HCT116 (cell line): ENCODE results near the gene POLR1A.

ENCODE experiments used
- CTCF ChIP-seq, 3 experiments: fragments of 200-600 bp in 1 of 3; sonication (generic) in 1 of 3; IDR thresholded peaks in 2 of 3; conservative IDR thresholded peaks in 1 of 3; 2 replicates each; pipeline ENCODE4 v1.5.1; 2012 to 2017; ENCODE audit warnings: low read depth in 2 of 3, low read length in 2 of 3, antibody characterized with exemption in 1 of 3, borderline replicate concordance in 1 of 3, control low read depth in 1 of 3, mild to moderate bottlenecking in 1 of 3, mixed read lengths in 1 of 3, mixed run types in 1 of 3, moderate library complexity in 1 of 3; ENCODE audit not compliant: insufficient read depth in 1 of 3
- EZH2 ChIP-seq: fragments of 200-600 bp; sonication (generic); IDR thresholded peaks from 2 replicates; pipeline ENCODE4 v1.6.1; 2017; ENCODE audit warnings: antibody characterized with exemption, mixed run types
- FOSL1 ChIP-seq: IDR thresholded peaks from 2 replicates; pipeline ENCODE4 v1.6.1; 2012; ENCODE audit warnings: low read depth
- JUND ChIP-seq: IDR thresholded peaks from 2 replicates; pipeline ENCODE4 v1.6.1; 2012
- POLR2A ChIP-seq: IDR thresholded peaks from 2 replicates; pipeline ENCODE4 v1.7.0; 2011; ENCODE audit warnings: borderline replicate concordance; ENCODE audit not compliant: insufficient read depth, insufficient read length; ENCODE audit errors: extremely low read depth
- SP1 ChIP-seq: IDR thresholded peaks from 2 replicates; pipeline ENCODE4 v1.6.1; 2012; ENCODE audit warnings: low read depth
- SRF ChIP-seq: IDR thresholded peaks from 2 replicates; pipeline ENCODE4 v1.6.1; 2012; ENCODE audit warnings: low read depth
- TF ChIP-seq, protein P1 (sequence below): IDR thresholded peaks from 2 replicates; pipeline ENCODE4 v1.6.1; 2011; ENCODE audit warnings: mild to moderate bottlenecking, low read length, moderate library complexity; ENCODE audit not compliant: insufficient replicate concordance; ENCODE audit errors: extremely low read depth

DNA sequence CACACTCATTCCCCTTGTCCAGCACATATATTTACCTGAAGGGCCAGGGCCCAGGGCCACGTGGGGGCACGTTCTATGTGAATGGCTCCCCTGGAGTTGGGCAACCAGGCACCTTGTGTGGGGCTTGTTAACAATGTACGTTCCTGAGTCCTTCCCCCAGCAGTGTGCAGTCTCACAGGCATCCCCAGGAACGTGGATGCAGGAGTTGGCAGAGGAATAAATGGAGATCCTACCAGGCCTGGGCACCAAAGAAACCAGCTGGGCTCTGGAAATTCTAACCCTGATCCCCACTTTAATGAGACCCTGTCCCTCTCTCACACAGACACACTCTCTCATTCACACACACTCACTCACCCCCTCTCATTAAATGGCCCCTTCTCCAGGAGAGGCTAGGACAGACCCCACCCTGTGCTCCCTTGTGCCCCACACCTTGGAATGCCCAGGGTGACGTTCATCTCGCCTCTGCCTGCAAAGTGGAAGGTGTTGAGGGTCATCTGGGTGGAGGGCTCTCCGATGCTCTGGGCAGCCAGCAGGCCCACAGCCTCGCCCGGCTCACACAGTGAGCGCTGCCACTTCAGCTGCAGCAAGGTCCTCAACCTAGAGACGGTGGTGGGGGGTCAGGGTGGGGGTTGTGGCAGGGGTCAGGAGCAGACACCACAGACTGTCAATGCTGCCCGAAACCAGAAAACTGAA is 65.6 kb downstream of the POLR1A start:
- TF ChIP-seq CTCF (IDR thresholded peaks at IDR 0.05 in 2 of 3, conservative IDR thresholded peaks at IDR 0.05 in 1 of 3; ENCODE audit: borderline replicate concordance in 1 of 3, insufficient read depth in 1 of 3, low read depth in 2 of 3, low read length in 2 of 3) (no peak), SRF (no peak), EZH2 (no peak), FOSL1 (no peak), SP1 (no peak), POLR2A (no peak), JUND (no peak)
- TF ChIP-seq, protein P1, sequence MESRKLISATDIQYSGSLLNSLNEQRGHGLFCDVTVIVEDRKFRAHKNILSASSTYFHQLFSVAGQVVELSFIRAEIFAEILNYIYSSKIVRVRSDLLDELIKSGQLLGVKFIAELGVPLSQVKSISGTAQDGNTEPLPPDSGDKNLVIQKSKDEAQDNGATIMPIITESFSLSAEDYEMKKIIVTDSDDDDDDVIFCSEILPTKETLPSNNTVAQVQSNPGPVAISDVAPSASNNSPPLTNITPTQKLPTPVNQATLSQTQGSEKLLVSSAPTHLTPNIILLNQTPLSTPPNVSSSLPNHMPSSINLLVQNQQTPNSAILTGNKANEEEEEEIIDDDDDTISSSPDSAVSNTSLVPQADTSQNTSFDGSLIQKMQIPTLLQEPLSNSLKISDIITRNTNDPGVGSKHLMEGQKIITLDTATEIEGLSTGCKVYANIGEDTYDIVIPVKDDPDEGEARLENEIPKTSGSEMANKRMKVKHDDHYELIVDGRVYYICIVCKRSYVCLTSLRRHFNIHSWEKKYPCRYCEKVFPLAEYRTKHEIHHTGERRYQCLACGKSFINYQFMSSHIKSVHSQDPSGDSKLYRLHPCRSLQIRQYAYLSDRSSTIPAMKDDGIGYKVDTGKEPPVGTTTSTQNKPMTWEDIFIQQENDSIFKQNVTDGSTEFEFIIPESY = no peak
